Measurements from ENCODE around the gene TNS1. TPM values are rescaled to one million over a fixed set of nuclear protein-coding genes. Genes with fewer than 3 reads are reported as not detected.
A peak's percentile ranks its signal among the peaks of the same experiment; 100 is the strongest.

TNS1 gene
- total and polyA plus RNA-seq, 2 donors (not counting 1 experiment from before 2014, with no cell fraction given) = 0.10 to 0.86 TPM

DNA sequence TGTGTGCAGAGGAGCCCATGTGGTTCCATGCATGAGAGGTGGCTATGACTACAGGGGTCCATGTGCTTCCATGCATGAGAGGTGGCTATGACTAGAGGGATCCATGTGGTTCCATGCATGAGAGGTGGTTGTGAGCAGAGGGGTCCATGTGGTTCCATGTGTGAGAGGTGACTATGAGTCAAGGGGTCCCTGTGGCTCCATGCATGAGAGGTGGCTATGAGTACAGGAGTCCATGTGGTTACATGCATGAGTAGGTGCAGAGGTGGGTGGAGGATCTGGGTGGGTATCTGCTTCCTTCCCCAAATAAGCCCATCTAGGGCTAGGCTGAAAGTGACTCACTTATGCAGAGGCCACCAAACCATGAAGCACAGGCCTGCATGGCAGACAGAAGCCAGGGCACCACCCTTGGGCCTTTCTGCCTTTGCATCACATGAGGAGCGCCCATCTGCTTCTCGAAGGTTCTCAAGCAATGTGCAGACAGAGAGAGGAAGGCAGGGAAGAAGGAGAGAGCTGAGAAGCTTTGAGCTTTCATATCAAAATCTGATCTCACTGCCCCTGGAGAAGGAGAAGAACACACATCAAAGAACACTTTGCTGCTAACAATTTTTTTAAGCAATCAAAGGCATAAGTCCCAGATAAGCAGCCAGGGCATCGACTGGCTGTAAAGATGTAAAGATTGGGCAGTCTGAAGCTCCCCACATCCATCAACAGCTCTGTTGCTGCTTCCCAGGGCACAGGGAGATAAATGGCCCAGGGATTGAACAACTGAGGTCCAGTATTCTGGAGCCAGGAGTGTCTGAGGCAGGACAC lies 137.6 kb downstream of the TNS1 start:
- no peaks in the 10 kb centered on the region for H3K79me2 ChIP-seq (ENCODE audit: control insufficient read depth, insufficient read depth, low read length)
- Mint-ChIP-seq H3K4me3 (peak overlapping the region; percentile 64), H3K27ac (peak overlapping the region; percentile 88), H3K27me3 (peaks cover 2% of the 10 kb centered on the region), H3K4me1 (peaks cover 62% of the 10 kb centered on the region), H3K9me3 (ENCODE audit: insufficient read depth) (peaks cover 4% of the 10 kb centered on the region)
- TF ChIP-seq, protein P1, sequence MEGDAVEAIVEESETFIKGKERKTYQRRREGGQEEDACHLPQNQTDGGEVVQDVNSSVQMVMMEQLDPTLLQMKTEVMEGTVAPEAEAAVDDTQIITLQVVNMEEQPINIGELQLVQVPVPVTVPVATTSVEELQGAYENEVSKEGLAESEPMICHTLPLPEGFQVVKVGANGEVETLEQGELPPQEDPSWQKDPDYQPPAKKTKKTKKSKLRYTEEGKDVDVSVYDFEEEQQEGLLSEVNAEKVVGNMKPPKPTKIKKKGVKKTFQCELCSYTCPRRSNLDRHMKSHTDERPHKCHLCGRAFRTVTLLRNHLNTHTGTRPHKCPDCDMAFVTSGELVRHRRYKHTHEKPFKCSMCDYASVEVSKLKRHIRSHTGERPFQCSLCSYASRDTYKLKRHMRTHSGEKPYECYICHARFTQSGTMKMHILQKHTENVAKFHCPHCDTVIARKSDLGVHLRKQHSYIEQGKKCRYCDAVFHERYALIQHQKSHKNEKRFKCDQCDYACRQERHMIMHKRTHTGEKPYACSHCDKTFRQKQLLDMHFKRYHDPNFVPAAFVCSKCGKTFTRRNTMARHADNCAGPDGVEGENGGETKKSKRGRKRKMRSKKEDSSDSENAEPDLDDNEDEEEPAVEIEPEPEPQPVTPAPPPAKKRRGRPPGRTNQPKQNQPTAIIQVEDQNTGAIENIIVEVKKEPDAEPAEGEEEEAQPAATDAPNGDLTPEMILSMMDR (IDR thresholded peaks at IDR 0.05) = no peak
- no peak for TF ChIP-seq EZH2 (IDR thresholded peaks at IDR 0.05; ENCODE audit: borderline replicate concordance, insufficient read depth, low read depth, low read length, poor library complexity, severe bottlenecking)
- H2AFZ ChIP-seq (ENCODE audit: insufficient read depth, low read depth, low read length, poor library complexity, severe bottlenecking) = peak overlapping the region; percentile 32
- no peak overlapping the region for H3K9ac ChIP-seq (ENCODE audit: low read length)
- ChIA-PET CTCF (interaction anchor here (1.4 to 2.6 kb wide), 2 partner anchors 21 to 76 kb away, joined by 4 to 11 read pairs; no protein-coding TSS in a partner anchor), POLR2A (no interaction called here)
- peak overlapping the region; percentile 46 for H3K4me2 ChIP-seq (replicated peaks; ENCODE audit: low read depth, low read length, poor library complexity, severe bottlenecking)
- peaks cover 0 to 25% (median 2%) of the 10 kb centered on the region in 3 donors for H3K9me3 ChIP-seq (ENCODE audit: control extremely low read depth in 1 of 3, control insufficient read depth in 2 of 3, insufficient read depth in 1 of 3, low read length in 2 of 3)
- H3K4me1 ChIP-seq (ENCODE audit: control insufficient read depth in 2 of 2, insufficient read depth in 2 of 2, low read length in 2 of 2) = peaks cover 42 to 45% of the 10 kb centered on the region in 2 donors
- H4K20me1 ChIP-seq (ENCODE audit: control insufficient read depth, insufficient read depth, low read length, poor library complexity, severe bottlenecking) = no peaks in the 10 kb centered on the region
- peak overlapping the region; percentile 63 to 77 for H3K27ac ChIP-seq (ENCODE audit: low read length in 2 of 2)
- H3K36me3 ChIP-seq (replicated peaks in 1 of 2; ENCODE audit: control extremely low read depth in 1 of 2, control insufficient read depth in 1 of 2, extremely low read depth in 1 of 2, insufficient read depth in 2 of 2, low read length in 1 of 2) = no peaks in the 10 kb centered on the region
- peak; percentile 84 for DNase-seq
- intact Hi-C loops (cut with micrococcal nuclease) = loop anchor here (5.0 kb wide), 1 partner anchor 78 kb away; no protein-coding TSS in a partner anchor
- no peaks in the 10 kb centered on the region for H3K27me3 ChIP-seq (replicated peaks in 1 of 4; ENCODE audit: control extremely low read depth in 1 of 4, control insufficient read depth in 3 of 4, insufficient read depth in 4 of 4, low read length in 3 of 4)
- H3K4me3 ChIP-seq (ENCODE audit: control extremely low read depth in 1 of 5, extremely low read depth in 1 of 5, insufficient read depth in 1 of 5, low read depth in 2 of 5, low read length in 4 of 5) = peak overlapping the region in 1 of 5 experiments; percentile 9
- no CpG with 5 or more reads among the region's 3 CpGs for WGBS (ENCODE audit: insufficient coverage)
- peak; percentile 91 for ATAC-seq (ENCODE audit: low read depth)

DNA sequence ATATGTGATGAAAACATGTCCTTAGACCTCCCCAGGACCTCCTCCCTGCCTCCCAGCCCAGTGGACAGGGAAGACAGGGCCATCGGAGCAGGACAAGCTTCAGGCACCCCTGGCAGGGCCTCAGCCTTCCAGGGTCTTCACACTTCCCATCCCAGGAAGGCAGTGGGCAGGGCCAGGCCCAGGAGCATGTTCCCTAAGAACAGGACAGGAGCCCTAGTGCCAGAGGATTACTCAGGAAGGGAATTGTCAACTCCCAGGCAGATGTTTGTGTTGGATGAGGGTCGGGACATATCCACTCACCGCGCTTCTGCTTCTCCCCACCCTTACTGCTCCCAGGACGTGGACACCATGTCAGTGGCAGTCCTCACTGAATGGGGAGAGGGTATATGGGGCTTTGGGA lies 138.9 kb downstream of the TNS1 start:
- Mint-ChIP-seq H3K9me3 (ENCODE audit: insufficient read depth) (peaks cover 4% of the 10 kb centered on the region), H3K27me3 (no peaks in the 10 kb centered on the region), H3K4me3 (no peak overlapping the region), H3K27ac (no peak overlapping the region), H3K4me1 (peaks cover 62% of the 10 kb centered on the region)
- Histone ChIP-seq H4K20me1 (ENCODE audit: control insufficient read depth, insufficient read depth, low read length, poor library complexity, severe bottlenecking) (no peaks in the 10 kb centered on the region), H3K4me2 (replicated peaks; ENCODE audit: low read depth, low read length, poor library complexity, severe bottlenecking) (no peak overlapping the region), H3K27ac (ENCODE audit: low read length in 2 of 2) (no peak overlapping the region), H3K4me1 (ENCODE audit: control insufficient read depth in 2 of 2, insufficient read depth in 2 of 2, low read length in 2 of 2) (peaks cover 42 to 45% of the 10 kb centered on the region in 2 donors), H3K4me3 (ENCODE audit: control extremely low read depth in 1 of 5, extremely low read depth in 1 of 5, insufficient read depth in 1 of 5, low read depth in 2 of 5, low read length in 4 of 5) (no peak overlapping the region), H3K36me3 (replicated peaks in 1 of 2; ENCODE audit: control extremely low read depth in 1 of 2, control insufficient read depth in 1 of 2, extremely low read depth in 1 of 2, insufficient read depth in 2 of 2, low read length in 1 of 2) (no peaks in the 10 kb centered on the region), H2AFZ (ENCODE audit: insufficient read depth, low read depth, low read length, poor library complexity, severe bottlenecking) (no peak overlapping the region), H3K27me3 (replicated peaks in 1 of 4; ENCODE audit: control extremely low read depth in 1 of 4, control insufficient read depth in 3 of 4, insufficient read depth in 4 of 4, low read length in 3 of 4) (no peaks in the 10 kb centered on the region), H3K9ac (ENCODE audit: low read length) (no peak overlapping the region), H3K79me2 (ENCODE audit: control insufficient read depth, insufficient read depth, low read length) (no peaks in the 10 kb centered on the region), H3K9me3 (ENCODE audit: control extremely low read depth in 1 of 3, control insufficient read depth in 2 of 3, insufficient read depth in 1 of 3, low read length in 2 of 3) (peaks cover 0 to 29% (median 2%) of the 10 kb centered on the region in 3 donors)
- DNase-seq (no peak), ATAC-seq (ENCODE audit: low read depth) (no peak)
- CTCF ChIA-PET = interaction anchor here (0.8 to 2.6 kb wide), 2 partner anchors 22 to 75 kb away, joined by 3 to 11 read pairs; no protein-coding TSS in a partner anchor
- TF ChIP-seq, protein P1 (IDR thresholded peaks at IDR 0.05) = no peak
- TF ChIP-seq EZH2 (IDR thresholded peaks at IDR 0.05; ENCODE audit: borderline replicate concordance, insufficient read depth, low read depth, low read length, poor library complexity, severe bottlenecking) = no peak
- intact Hi-C loops (cut with micrococcal nuclease) = no loop called here
- POLR2A ChIA-PET = no interaction called here
- 100% methylated on average over 1 of the region's 5 CpGs for WGBS (ENCODE audit: insufficient coverage)

Data from B cell (primary cell).